HG03565 (cell line): Measurements from ENCODE around the gene PAXIP1.

Source experiments
- ATAC-seq: cut with Tn5 transposase; IDR thresholded peaks from one replicate; pipeline ENCODE4 v1.9.1; 2021; ENCODE audit warnings: mild to moderate bottlenecking, moderate library complexity; ENCODE audit not compliant: unreplicated experiment

Gene PAXIP1

GRCh38 chr7:154997840-154998370 is 5.0 kb downstream of the PAXIP1 start:
- no peak for ATAC-seq

DNA sequence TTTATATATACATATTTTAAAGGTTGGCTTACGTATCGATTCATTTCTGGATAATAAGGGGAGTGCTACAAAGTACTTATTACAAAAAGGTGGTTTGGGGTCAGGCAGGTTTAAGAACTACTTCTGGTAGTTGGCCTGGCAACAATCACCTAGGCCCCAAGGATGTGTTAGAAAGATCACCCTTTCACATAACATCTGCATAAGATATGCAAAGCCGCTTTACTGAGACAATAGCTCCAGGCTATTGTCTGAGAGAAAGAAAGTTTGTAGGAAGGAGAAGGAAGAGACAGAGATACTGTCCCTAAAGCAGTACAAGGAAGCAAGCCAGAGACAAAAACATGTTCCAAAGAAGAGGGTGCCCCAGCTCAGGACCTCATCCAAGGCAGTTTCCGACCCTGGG is 6.2 kb downstream of the PAXIP1 start:
- ATAC-seq, result no peak

DNA sequence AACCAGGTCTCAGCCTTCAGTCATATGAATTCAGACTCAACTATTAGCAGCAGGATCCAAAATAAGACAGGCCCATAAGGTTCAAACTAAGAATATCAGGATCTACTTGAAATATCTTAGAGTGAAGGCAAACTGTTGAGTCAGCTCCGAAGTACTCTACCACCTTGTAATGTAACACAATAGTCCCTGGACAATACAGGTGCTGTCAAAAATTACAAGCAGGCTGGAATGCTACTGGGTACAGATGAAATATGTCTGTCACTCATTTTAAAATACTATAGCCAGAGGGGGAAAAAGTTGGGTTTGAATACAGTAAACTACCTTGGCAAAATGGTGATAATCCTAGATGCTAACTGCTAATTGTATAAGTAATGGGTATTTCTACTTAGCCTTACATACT is 6.8 kb downstream of the PAXIP1 start:
- no peak for ATAC-seq

GRCh38 chr7:154994996-154995395 is 7.9 kb downstream of the PAXIP1 start:
- no peak for ATAC-seq

- ATAC-seq, result no peak
Measured at GRCh38 chr7:154990964-154991540, 11.9 kb downstream of the PAXIP1 start.

DNA sequence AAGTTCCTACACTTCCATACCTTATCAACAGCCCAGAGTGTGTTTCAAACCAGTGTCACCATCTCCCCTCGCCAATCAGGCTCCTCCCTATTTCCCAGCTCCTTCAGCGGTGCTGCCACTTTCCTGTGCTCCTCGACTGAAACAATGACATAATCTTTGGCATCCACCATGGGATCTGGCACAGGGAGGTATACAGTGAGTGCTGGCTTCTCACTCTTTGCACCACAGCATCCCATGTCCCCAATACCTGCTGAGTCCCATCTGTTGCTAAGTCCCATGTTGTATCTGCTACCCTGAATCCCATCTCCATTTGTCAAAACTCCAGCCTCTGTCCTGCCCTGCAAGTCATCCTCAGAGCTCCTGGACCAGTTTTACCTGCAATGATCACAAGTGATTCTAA is 15.4 kb downstream of the PAXIP1 start:
- no peak for ATAC-seq

DNA sequence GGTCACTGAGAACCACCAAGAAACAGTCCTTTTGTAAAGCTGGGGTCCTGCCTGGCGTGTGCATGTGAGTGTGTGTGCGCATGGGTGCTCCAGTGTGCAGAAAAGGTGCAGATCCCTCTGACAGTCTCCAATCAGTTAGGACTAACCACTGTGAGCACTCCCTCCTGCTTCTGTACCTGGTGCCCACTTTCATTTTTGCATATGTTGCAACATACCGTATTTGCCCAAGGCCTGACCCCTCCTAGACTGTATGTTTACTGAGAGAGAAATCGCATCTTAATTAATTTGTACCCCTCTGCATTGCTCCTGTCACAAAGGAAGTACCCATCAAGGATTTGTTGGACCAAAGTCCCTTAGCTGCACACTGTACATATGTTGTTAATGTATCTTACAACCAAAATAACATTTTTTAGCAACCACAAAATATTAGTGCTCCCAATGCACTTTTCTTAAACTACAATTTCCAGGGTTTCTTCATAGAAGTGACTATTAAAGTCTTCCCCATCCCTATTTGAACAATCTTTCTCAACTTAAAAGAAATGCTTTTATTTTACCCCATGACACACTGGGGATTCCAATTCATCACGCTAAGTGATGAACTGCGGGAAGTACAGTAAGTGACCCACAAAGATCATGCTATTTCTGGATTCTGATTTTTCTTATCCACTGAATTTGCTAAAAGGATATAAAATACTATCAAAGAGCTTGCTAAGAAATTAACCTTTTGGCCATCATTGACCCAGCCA is 16.6 kb downstream of the PAXIP1 start:
- no peak for ATAC-seq

- ATAC-seq, result no peak
Measured at GRCh38 chr7:154985230-154985629, 17.7 kb downstream of the PAXIP1 start.

DNA sequence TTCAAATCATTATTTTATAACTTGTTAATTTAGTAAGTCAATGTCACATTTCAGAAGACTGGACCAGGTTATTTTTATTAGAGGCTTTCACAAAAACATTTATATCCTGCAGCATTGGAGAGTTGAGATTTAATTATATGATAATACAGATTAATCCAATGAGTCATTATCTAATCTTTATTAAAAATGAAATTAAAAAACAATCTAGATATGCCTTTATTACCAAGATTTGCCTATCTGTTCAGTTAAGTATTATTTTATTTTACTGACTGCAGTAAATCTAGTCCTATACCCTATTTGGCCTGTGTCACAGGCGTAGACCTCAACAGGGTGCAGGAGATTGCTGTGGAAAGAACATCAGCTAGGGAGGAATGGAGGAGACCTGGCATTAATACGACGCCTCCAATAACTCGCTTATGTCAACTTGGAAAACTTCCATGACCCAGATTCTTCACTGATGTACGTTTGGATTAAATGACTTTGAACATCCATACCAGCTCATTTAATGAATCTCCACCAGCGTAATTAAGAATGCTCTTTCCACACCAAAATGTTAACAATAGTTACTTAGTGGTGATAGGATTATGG is 18.2 kb downstream of the PAXIP1 start:
- no peak for ATAC-seq

GRCh38 chr7:154978017-154978416 is 24.9 kb downstream of the PAXIP1 start:
- ATAC-seq, result no peak

DNA sequence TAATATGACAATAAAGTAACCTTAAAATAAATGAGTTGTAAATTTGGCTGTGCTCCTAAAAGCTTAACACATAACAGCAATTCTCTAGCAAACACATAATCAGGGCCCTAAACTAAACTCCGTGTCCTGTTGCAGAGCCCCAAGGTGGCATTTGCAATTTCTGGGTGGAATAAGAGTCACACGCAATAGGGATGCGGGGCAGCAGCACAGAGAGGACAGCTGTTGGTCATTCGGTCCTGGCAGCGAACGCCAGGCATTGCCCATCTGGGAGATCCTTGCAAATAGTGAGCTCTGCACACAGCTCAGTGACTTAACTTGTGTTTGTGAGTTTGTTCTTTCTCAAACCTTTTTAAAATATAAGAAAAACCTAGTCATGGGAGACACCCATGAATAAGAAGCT is 25.7 kb downstream of the PAXIP1 start:
- no peak for ATAC-seq

GRCh38 chr7:154976844-154977243 is 26.1 kb downstream of the PAXIP1 start:
- ATAC-seq, result no peak

GRCh38 chr7:154975984-154976383 is 26.9 kb downstream of the PAXIP1 start:
- no peak for ATAC-seq

DNA sequence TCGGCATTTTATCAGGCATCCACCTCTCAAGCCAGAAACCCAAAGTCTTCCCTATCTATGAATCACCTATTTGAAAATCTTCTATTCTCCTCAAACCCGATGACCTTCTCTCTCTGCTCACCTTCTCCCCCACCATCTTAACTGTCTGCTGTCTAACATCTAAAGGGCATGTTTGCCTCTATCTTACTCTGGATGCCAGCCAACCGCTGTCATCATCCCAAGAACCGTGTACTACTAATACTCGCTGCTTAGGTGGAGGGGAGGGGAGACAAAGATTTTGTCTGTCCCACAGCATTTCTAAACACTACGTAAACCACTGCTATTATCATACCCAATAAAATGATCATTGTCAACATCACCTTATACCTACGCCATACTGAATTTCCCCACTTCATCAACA is 29.5 kb downstream of the PAXIP1 start:
- ATAC-seq, result no peak

GRCh38 chr7:154968336-154969001 is 34.5 kb downstream of the PAXIP1 start:
- ATAC-seq, result no peak

DNA sequence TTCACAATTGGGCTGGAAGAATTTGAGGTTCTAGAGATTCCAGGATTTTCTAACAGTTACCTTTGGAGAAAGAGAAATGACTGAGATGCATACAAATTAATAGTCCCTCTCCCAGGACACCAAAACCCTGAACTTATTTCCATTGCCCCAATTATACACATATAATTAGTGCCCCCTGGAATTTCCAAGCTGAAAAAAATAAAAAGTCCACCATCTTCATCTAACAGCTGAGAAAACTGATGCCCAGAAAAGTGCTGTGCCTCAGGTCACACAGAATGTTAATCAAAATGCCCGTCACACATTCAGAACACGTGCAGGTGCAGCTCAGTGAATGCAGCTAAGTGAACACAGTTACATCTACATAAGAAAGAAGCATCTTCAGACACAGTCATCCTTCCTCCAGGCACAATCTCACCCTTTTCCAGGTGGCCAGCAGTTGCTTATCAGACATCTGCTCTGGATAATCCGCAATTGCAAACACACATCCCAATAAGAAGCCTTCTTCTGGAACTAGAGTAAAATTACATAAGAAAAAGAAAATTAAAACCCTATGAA is 35.4 kb downstream of the PAXIP1 start:
- no peak for ATAC-seq

GRCh38 chr7:154965014-154965413 is 37.9 kb downstream of the PAXIP1 start:
- ATAC-seq, result no peak

- ATAC-seq, result no peak
Measured at GRCh38 chr7:154960063-154960790, 42.7 kb downstream of the PAXIP1 start.

- ATAC-seq, result no peak
Measured at GRCh38 chr7:154956427-154956826, 46.5 kb downstream of the PAXIP1 start.

DNA sequence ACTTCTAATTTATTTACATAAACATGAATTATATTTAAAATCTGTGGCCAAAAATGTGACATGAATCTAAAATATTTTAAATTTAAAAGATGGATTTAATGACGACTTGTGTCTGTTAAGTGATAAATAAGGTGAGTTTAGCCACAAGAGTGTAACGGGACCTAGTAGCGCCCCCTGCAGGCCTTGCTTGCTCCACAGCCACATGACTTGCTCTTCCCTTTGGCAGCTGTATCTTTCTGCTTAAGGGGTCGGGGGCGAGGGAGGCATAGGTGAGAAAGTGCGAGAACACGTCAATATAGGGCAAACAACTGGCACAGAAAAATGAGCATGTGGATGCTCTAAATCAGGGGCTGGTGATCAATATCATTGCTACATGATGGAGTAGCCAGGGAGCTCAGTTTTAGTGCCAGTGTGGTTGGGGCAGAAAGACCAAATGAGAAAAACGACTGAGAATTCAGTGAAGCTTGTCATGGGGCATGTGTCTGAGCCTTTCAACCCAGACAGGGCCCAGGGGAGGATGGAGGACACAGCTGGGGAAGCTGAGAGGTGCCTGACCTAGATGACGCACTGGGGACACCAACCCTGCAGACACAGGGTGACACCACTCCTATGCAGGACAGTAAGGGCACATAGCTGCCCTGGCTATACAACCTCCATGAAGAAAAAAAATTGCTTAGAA is 49.8 kb downstream of the PAXIP1 start:
- no peak for ATAC-seq
